TTC549 (cell line): ENCODE results near the gene MSH5.
A peak's percentile ranks its signal among the peaks of the same experiment; 100 is the strongest.
"Not testable (repeated sequence)": the region's sequence is repeated elsewhere in the genome, so short reads cannot be mapped to it uniquely, and the experiment has no call there.

ENCODE experiments used
- FAIRE-seq: peaks from 2 replicates; lab custom pipeline; 2012; peaks lifted over from hg19 to GRCh38; lab: Jason Lieb, UNC

The MSH5 gene

DNA sequence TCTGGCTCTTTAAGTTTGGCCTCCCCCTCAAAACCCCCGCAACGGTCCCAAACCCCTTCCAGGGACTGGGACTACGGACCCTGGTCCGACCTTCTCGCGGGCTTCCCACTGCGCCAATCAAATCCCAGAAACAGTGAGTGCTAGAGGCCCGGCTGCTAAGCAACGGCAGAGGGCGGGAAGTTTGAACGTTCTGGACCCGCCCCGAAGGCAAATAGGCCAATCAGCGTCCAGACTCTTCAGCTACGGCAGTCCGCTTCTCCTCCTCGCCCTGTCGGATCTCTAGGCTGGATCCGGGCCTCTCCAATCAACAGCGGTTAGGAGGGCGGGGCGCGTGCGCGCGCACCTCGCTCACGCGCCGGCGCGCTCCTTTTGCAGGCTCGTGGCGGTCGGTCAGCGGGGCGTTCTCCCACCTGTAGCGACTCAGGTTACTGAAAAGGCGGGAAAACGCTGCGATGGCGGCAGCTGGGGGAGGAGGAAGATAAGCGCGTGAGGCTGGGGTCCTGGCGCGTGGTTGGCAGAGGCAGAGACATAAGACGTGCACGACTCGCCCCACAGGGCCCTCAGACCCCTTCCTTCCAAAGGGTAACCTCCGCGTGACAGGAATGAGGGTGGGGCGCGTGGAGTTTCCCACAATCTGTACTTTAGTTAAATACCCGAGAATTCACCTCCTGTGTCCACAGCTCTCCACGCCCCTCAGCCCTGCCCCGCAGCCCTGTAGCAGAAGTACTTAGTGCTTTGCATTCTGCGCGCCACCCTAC lies at the start of gene MSH5:
MSH5 (plus strand) TSS at position 367 of the 758 bp plus-strand sequence. CDS start 462 bp downstream, outside the sequence.
- peak; percentile 91 for FAIRE-seq

DNA sequence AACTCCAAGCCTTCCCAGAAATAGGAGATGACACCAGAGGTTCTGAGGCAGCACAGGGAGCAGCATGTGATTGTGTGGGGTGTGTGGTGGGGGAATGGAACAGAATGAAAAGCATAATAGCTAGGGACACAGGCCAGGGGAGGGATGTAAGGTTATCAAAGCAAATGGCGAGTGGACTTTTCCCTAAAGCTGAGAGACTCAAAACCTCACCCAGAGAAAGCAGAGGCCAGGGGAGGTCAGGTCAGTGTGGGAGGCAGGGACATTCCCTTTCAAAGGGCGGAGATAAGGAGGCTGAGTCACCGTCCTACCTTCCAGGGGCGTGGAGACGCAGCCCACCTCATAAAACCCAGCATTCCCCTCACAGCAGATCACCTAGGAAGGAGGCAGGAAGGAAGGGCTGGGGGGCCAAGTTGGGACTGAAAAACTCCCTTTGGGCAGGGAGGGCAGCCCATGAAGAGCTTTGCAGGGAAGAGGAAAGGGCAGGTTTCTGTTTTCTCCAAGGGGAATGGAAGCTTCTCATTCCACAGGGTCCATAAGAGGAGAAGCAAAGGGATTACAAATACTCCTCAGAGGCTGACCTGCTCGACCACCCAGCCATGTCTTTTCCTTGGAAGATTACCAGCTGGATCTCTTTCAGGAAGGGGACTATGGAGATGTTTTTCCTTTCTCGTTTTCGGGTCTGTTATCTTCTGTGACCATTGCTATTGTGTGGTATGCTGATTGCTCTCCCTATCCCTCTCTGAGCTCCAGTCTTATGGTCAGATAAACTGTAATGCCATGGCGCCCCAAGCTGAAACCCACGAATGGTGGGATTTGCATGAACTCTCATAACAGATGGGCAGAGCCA lies 49.4 kb upstream of the MSH5 start:
- no peak for FAIRE-seq

DNA sequence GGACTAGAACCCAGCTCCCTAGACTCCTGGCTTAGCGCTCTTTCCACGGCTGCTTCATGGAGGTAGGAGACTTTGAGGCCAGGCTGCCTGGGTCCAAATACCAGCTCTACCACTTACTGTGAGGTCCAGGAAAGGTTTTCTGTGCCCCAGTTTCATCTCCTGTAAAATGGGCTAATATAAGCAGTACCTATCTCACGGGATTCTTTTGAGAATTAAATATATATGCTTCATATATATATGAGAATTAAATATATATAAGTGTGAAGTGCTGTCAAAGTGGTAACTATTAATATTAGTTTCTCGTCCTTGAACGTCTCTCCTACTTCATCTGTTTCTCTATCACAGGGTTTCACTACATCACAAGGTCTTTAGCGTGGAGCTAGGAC lies 48.7 kb upstream of the MSH5 start:
- FAIRE-seq, result no peak

DNA sequence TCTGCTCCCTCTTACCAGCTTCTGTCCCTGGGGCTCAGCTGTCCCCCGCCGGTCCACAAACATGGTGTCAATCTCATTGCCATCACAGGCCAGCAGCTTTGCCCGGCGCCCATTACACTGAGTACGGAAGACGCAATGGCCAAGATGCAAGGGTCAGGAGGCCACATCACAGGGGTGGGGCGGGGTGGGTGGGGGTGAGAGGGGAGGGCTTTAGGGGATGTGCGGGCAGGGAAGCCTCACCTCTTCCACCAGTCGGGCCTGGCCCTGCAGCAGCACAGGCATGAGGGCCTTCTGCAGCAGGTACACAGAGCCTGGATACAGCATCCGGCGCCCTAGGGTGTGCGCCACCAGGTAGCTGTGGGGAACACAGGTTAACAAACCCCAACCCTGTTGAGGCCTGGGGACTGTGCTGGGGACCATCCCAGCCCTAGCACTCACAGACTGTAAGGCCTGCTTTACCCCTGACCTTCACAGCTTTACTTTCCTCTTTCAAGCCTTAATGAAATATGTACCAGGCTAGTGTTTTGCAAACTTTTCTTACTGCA lies 48.2 kb upstream of the MSH5 start:
- no peak for FAIRE-seq

DNA sequence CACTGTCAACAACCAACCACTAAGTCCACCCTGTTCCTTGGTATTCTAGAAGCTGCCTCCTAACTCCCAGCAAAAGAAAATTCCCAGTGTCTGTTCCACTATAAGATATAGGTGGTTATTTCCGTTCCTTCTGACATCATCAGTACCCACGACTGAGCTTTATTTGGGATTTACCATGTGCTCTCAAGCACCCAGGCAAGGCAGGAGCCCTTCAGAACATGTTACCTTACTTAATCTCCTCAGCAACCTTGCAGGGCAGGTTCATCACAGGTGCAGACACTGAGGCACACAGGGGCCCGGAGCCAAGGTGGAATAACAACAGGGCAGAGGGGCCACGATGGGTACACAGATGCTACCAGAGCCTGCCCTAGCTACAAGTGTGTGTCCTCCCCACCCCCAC lies 47.5 kb upstream of the MSH5 start:
- FAIRE-seq, result no peak

DNA sequence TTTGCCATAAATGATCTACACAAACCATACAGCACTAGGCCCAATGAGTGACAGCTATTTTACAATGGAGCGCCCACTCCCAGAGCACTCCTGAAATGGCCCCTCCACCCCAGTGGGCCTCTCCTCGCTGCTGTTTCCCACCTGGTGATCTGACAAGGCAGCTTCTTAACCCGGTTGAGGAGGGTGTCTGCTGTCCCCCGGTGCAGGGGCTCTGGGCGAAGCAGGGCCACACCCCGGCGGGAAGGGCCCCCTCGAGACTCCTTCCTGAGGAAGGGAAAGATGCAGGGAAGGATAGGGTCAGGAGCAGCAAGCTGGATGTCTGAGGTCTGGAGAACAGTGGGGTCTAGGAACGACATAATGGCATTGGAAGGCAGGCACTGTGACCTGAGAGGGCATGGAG lies 46.9 kb upstream of the MSH5 start:
- no peak for FAIRE-seq

DNA sequence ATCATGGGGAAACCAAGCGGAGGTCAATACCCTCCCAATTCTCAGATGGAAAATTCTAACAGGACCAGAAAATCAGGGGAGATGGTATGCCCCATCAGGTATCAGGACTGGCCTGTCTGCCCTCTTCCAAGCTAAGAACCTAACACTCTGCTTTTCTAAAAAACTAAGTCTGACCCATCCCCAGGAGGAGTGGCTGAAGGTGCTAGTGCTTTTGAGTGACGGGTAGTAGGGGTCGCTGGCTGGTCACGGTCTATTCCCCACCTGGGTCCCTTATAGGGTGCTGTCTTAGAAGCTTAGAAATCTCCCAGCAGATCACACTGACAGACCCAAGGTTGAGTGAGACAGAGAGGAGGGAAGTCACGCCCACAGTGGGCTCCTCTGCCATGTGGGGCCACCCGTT lies 46.3 kb upstream of the MSH5 start:
- FAIRE-seq, result no peak

DNA sequence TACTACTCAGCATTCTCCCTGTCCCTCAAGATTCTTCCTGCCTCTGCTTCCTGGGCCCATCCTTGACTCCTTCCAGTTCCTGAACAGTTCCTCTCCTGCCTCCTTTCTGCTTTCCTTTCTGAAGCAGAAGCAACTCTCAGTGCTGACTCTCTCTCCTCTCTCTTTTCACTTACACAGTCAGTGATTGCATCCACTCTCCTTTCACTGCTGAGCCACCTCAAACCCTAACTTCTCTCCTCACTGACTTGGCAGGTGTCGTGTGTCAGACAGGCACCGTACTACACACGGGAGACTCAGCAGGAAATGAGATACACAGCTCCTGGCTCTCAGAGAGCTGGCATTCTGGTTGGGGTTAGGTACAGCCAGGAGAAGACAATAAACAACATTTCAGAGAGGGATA lies 42.2 kb upstream of the MSH5 start:
- FAIRE-seq, result no peak

DNA sequence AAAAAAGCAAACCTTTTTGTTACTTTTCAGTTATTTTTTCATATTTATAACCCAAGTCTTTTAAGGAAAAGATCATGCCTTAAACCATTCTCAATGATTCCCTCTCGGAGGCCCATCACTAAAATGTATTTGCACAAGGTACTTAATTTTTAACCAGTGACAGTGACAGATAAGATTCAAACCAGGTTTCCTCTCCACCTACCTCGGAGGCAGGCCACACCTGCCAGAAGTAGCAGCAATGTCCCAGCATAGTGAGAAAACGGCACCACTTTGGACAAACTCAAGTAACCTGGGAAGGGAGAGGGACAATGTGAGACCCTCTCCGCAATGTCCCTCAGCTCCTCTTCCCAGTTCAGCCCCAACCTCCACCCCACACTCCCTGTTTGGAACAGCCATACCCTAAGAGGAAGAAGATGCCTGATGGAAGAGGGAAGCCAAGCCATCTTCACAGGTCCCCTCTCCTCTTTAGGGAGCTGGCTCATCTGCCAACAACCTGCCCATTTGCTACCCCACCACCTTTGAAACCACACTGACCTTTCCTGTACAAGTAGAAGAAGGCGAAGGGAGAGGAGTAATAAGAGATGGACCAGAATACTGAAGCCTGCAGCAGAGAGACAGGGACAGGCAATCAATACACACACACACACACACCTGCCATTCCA lies 38.9 kb upstream of the MSH5 start:
- FAIRE-seq, result no peak

DNA sequence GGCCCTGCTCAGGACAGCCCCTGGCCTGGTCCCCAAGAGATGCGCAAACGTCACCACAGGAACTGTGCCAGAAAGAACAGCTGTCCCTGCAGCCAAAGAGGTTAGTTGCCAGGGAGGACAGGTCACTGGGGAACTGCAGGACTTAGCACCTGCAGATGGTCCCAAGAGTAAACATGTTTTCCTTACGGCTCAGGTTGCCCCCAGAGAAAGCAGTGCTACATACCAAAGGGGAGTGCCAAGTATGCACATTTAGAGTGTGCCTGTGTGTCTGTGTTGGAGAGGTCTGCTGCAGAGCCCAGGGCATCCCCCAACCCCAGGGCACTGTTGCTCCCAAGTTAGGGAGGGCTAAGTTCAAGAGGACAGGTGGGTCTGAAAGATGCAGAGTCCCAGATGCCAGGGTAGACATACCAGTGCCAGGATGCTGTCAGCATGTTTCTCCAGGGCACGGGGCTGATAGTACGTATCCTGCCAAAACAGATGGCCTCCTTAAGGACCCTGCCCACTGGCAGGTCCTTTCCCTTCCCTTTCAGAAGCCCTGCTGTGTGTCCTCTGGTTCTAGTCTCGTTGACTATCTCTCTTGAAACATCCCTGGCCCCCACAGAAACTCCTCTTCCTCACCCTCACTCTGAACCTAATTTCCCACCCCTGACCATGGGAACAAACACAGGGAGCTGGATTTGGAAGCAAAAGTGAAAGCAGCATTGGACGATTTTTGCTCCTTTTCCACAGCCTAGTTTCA lies 38.0 kb upstream of the MSH5 start:
- no peak for FAIRE-seq

DNA sequence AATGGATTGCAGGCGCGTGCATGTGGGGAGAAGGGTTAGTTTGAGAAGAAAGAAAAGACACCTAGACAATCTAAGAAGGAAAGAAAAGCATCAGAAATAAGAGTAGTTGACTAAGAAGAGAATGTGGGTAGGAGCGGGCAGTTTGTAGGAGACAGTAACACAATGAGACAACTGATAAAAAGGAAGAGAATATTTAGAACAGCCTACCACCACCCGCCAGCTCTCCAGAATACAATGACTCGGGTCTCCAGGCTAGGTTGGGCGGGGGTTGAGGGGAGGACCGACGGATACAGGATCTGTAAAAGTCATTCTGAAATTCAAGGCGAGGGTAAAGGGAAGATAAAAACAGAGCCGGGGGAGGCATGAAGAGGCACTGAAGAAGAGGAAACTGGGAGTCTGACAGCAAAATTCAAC lies 37.4 kb upstream of the MSH5 start:
- no peak for FAIRE-seq

DNA sequence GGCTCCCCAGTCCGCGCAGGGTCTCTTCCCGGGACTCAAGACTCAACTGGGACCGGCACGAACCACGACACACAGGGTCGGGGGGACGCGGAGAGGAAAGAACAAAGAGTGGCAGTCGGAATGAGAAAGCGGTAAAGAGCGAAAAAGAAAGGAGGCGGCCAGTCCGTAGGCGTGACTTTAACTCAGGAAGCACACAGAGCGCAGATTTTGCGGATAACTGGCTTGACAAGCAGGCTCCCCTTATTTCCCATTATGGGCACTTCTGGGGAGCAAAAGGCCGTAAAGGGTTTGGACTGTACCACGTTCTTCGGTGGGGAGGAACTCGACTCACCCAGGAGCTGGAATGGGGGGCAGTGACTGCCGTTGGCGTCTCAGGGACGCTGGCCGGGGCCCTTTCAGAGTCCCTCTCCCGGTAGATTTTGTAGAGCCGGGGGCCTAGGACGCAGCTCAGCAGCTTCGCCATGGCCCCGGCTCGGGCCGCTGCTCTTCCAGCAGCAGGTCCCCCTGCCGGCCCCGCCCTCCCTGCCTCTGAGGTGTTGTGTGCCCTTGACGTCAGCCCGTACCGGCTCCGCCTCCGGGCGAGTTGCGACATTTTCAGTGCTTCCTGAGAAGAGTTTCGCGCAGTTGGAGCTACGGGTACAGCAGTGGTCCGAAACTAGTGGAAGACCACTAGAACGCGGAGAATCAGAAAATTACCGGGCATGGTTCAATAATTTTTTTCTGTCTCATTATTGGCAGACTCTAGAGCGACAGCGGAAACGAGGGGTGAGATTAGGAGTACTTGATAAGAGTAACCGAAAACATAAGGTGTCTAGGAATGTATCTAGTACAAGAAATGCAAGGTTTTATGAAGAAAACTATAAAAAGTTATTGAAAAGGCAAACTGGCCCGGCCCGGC lies 36.7 kb upstream of the MSH5 start, which contains the start of gene ABHD16A:
ABHD16A (minus strand) TSS at position 506 of the 898 bp plus-strand sequence; CDS start at position 463, 43 bp downstream.
- FAIRE-seq, result peak; percentile 69

DNA sequence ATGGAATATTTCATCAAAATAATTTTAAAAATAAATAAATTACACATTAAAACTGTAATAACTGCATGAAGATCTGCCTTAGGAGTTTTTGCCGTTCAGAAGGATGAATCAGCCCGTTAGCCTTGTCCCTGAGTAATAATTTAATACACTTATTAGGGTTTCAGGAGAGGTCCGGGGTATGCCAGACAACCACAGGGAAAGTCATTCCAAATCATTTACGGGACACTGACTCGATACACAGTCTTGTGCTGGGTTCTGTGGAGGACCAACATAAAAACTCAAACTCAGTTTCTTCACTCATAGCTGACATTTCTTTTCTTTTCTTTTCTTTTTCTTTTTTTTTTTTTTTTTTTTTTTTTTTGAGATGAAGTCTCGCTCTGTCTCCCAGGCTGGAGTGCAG lies 33.9 kb upstream of the MSH5 start:
- FAIRE-seq, result no peak

DNA sequence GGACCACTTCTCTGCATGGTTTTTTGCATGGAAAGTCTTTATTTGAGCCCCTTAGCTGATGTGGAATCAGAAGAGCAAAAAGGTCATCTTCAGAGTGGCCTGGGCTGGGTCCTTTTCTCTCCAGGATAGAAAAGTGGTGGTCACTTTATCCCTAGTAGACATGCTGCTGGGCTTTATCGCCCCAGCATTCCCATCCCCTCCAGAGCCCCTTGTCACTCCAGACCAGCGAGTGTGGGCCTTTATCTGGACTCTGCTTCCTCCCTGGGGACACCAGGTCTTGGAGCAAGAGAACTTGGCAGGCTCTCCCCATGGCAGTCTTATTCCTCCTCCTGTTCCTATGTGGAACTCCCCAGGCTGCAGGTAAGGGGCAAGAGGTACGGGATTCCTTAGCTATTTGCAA lies 33.2 kb upstream of the MSH5 start, which contains the start of gene LY6G6F:
LY6G6F (plus strand) TSS at position 268 of the 400 bp plus-strand sequence; CDS start at position 309, 41 bp downstream.
- no peak for FAIRE-seq

DNA sequence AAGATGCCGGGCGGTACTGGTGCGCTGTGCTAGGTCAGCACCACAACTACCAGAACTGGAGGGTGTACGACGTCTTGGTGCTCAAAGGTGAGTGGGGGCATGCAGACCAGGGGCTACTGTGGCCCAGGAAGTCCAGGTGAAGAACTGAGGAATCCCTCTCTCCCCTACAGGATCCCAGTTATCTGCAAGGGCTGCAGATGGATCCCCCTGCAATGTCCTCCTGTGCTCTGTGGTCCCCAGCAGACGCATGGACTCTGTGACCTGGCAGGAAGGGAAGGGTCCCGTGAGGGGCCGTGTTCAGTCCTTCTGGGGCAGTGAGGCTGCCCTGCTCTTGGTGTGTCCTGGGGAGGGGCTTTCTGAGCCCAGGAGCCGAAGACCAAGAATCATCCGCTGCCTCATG lies 32.1 kb upstream of the MSH5 start:
- no peak for FAIRE-seq

DNA sequence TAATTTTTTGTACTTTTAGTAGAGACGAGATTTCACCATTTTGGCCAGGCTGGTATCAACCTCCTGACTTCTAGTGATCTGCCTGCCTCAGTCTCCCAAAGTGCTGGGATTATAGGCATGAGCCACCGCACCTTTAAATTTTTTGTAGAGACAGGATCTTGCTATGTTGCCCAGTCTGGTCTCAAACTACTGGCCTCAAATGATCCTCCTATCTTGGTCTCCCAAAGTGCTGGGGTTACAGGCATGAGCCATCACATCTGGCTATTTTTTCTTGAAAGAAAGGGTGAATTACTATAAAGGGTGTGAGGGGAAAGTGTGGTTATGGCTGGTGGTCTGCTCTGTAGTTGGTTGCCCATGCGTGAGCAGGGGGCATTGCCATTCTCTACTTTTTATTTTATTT lies 31.6 kb upstream of the MSH5 start:
- no peak for FAIRE-seq

DNA sequence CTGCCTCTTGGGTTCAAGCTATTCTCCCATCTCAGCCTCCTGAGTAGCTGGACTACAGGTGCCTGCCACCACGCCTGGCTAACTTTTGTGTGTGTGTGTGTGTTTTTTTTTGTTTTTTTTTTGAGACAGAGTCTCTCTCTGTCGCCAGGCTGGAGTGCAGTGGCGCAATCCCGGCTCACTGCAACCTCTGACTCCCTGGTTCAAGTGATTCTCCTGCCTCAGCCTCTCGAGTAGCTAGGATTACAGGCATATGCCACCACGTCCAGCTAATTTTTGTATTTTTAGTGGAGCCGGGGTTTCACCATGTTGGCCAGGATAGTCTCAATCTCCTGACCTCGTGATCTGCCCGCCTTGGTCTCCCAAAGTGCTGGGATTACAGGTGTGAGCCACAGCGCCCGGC lies 30.6 kb upstream of the MSH5 start:
- FAIRE-seq, result not testable (repeated sequence)

DNA sequence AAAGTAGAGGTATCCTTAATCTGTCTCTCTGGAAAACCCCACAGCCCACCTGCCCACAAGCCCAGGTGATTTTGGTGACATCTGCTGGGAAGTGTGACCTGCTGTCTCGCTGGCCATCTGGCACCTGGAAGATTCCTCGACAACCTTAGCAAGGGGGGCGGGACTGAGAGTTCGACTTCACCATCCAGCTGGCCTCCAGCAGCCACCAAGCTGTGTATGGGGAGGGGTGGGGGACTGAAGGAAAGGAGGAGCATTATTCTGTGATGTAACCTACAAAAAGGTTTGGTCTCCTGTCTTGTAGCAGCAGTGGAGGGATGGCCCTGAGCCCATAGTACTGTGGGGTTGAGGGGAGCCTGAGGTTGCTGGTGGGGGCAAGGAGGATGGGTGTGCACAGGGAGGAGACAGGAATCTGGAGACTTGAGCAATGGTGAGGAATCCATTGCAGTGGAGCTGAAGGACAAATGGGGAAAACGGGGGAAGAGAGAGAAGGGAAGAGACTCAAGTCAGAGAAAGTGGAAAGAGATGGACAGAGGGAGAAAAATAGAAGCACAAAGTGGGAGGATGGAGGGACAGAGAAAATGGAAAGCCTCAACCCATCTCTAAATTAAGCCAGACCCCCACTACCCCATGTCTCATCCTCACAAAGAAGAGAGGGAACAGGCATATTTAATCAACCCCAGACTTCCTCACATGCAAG lies 29.1 kb upstream of the MSH5 start:
- FAIRE-seq, result no peak

DNA sequence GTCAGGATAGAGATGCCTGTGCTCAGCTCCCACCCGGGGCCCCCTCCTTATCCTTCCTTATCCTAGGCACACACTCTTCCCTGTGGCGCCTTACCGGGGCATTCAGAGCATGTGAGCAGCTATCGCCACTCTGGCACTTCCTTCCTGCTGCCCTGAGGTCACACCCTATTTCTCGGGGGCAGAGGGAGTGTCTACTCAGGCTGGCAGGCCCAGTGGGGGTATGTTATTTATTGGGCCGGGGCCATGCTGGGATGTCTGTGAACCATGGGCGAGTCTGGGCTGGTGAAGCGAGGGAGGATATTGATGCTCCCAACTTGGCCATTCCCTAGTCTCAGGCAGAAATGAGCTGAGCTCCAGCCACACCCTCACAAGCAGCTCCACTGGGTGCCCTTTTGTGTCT lies 28.6 kb upstream of the MSH5 start:
- FAIRE-seq, result no peak

DNA sequence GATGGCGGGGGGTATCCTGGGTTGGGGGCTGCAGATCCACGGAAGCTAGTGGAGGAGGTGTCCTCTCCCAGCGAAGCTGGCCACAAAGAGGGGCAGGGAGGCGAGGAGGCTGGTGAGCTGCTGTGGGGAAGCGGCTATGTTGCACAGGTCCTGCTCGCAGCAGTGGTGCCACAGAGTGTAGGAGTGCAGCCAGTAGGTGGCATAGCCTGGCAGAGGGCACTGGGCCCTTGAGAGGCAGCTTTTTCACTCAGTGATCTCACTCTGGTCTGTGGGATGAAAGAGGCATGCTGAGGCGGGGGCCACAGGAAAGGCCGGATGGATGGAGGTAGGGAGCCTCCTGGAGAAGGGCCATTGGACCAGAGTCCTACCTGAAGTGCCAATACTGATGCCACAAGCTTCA lies 27.5 kb upstream of the MSH5 start:
- no peak for FAIRE-seq
